Neural cell (in vitro differentiated cells): ENCODE results near the gene PRAF2.

Experiments used
- CTCF ChIP-seq: fragments of 450-650 bp; IDR thresholded peaks from 2 replicates; pipeline ENCODE4 v1.5.1; 2014; ENCODE audit warnings: antibody characterized with exemption, mild to moderate bottlenecking, moderate library complexity; ENCODE audit not compliant: poor library complexity, severe bottlenecking
- SMC3 ChIP-seq: fragments of 450-650 bp; conservative IDR thresholded peaks from 2 replicates; pipeline ENCODE4 v1.6.1; 2014; ENCODE audit warnings: antibody characterized with exemption, mild to moderate bottlenecking, moderate library complexity; ENCODE audit not compliant: poor library complexity

- TF ChIP-seq SMC3 (peak; percentile 59), CTCF (peak; percentile 84)
Observed at GRCh38 chrX:49043220-49043986, 30.4 kb downstream of the PRAF2 start, which contains the start of gene TFE3.
